GF-D8 (cell line): ENCODE measurements around the gene PRR16.
"Not testable (repeated sequence)": the region's sequence is repeated elsewhere in the genome, so short reads cannot be mapped to it uniquely, and the experiment has no call there.

Source experiments
- DNase-seq: peaks from one replicate; lab custom pipeline; 2025; lab: John Stamatoyannopoulos, UW

Gene PRR16

GRCh38 chr5:120463991-120464626 is at the start of gene PRR16:
TSS of gene PRR16 (plus strand) at chr5:120464300.
- DNase-seq, result no peak

GRCh38 chr5:120415985-120416384 is 48.1 kb upstream of the PRR16 start:
- DNase-seq, result no peak

GRCh38 chr5:120419127-120419526 is 45.0 kb upstream of the PRR16 start:
- no peak for DNase-seq

- DNase-seq, result not testable (repeated sequence)
Observed at GRCh38 chr5:120426633-120427275, 37.3 kb upstream of the PRR16 start.

- no peak for DNase-seq
Observed at GRCh38 chr5:120430572-120430971, 33.5 kb upstream of the PRR16 start.

GRCh38 chr5:120432861-120433260 is 31.2 kb upstream of the PRR16 start:
- DNase-seq, result no peak

GRCh38 chr5:120435129-120435528 is 29.0 kb upstream of the PRR16 start:
- DNase-seq, result no peak

GRCh38 chr5:120436996-120437395 is 27.1 kb upstream of the PRR16 start:
- no peak for DNase-seq

- no peak for DNase-seq
Observed at GRCh38 chr5:120442694-120443093, 21.4 kb upstream of the PRR16 start.

- DNase-seq, result no peak
Observed at GRCh38 chr5:120443607-120444006, 20.5 kb upstream of the PRR16 start.

GRCh38 chr5:120446068-120446492 is 18.0 kb upstream of the PRR16 start:
- DNase-seq, result no peak

GRCh38 chr5:120446901-120447300 is 17.2 kb upstream of the PRR16 start:
- no peak for DNase-seq

- DNase-seq, result no peak
Observed at GRCh38 chr5:120447706-120448239, 16.3 kb upstream of the PRR16 start.

GRCh38 chr5:120449501-120449900 is 14.6 kb upstream of the PRR16 start:
- no peak for DNase-seq

GRCh38 chr5:120450910-120451309 is 13.2 kb upstream of the PRR16 start:
- no peak for DNase-seq

GRCh38 chr5:120451445-120451844 is 12.7 kb upstream of the PRR16 start:
- no peak for DNase-seq

- no peak for DNase-seq
Observed at GRCh38 chr5:120452471-120452870, 11.6 kb upstream of the PRR16 start.

- DNase-seq, result no peak
Observed at GRCh38 chr5:120454094-120454798, 9.9 kb upstream of the PRR16 start.

GRCh38 chr5:120456006-120456405 is 8.1 kb upstream of the PRR16 start:
- no peak for DNase-seq

GRCh38 chr5:120457839-120458507 is 6.1 kb upstream of the PRR16 start:
- no peak for DNase-seq

- DNase-seq, result not testable (repeated sequence)
Observed at GRCh38 chr5:120458508-120458847, 5.6 kb upstream of the PRR16 start.

GRCh38 chr5:120461251-120461650 is 2.8 kb upstream of the PRR16 start:
- no peak for DNase-seq
